ENCODE results near the gene LRIG3. TPM values are rescaled to one million over a fixed set of nuclear protein-coding genes. Genes with fewer than 3 reads are reported as not detected.

The LRIG3 gene
- total RNA-seq, 4 donors from 2014 or later: 163 to 222 (median 193) TPM

GRCh38 chr12:58841058-58841798, 79.1 kb downstream of the LRIG3 start:
- Histone ChIP-seq H3K4me3 (replicated peaks in 1 of 3) (no peak overlapping the region), H3K36me3 (no peaks in the 10 kb centered on the region), H3K27ac (peak overlapping the region; percentile 51 to 81 (median 61)), H3K4me1 (peaks cover 4 to 13% of the 10 kb centered on the region in 2 donors), H3K9me3 (no peaks in the 10 kb centered on the region), H3K27me3 (no peaks in the 10 kb centered on the region)
- DNase-seq: peak; percentile 94 to 96
- WGBS, 2 donors: 48 to 51% methylated on average over 13 to 15 of the region's 15 CpGs
- TF ChIP-seq CTCF (IDR thresholded peaks at IDR 0.05) (no peak), POLR2A (IDR thresholded peaks at IDR 0.05) (no peak)
- intact Hi-C loops (cut with DNase I): no loop called here

- no peaks in the 10 kb centered on the region for H3K9me3 ChIP-seq
- H3K27ac ChIP-seq: peak overlapping the region in 1 of 3 donors; percentile 14
- H3K36me3 ChIP-seq: no peaks in the 10 kb centered on the region
- intact Hi-C loops (cut with DNase I): loop anchor here (10.0 kb wide), 1 partner anchor 251 kb away; no protein-coding TSS in a partner anchor
- 39 to 41% methylated on average over 3 of the region's 3 CpGs for WGBS, 2 donors
- DNase-seq: no peak
- H3K27me3 ChIP-seq: no peaks in the 10 kb centered on the region
- H3K4me1 ChIP-seq: no peaks in the 10 kb centered on the region
- H3K4me3 ChIP-seq (replicated peaks in 1 of 3): no peak overlapping the region
- TF ChIP-seq CTCF (IDR thresholded peaks at IDR 0.05) (peak in 3 of 6 experiments; percentile 29 to 51 (median 40)), POLR2A (IDR thresholded peaks at IDR 0.05) (no peak)
These were observed 86.5 kb downstream of the LRIG3 start for GRCh38 chr12:58833853-58834252.

GRCh38 chr12:58832920-58833319, 87.4 kb downstream of the LRIG3 start:
- intact Hi-C loops (cut with DNase I): loop anchor here (10.0 kb wide), 1 partner anchor 252 kb away; no protein-coding TSS in a partner anchor
- H3K4me3 ChIP-seq (replicated peaks in 1 of 3): no peak overlapping the region
- TF ChIP-seq CTCF (IDR thresholded peaks at IDR 0.05) (no peak), POLR2A (IDR thresholded peaks at IDR 0.05) (no peak)
- H3K27ac ChIP-seq: no peak overlapping the region
- H3K9me3 ChIP-seq: no peaks in the 10 kb centered on the region
- WGBS, 2 donors: 88 to 91% methylated on average over 1 of the region's 1 CpG
- H3K36me3 ChIP-seq: no peaks in the 10 kb centered on the region
- no peaks in the 10 kb centered on the region for H3K27me3 ChIP-seq
- H3K4me1 ChIP-seq: no peaks in the 10 kb centered on the region
- DNase-seq: no peak

All from thyroid gland (tissue), 4 donors.